Measurements from ENCODE around the gene RPS27.

DNA sequence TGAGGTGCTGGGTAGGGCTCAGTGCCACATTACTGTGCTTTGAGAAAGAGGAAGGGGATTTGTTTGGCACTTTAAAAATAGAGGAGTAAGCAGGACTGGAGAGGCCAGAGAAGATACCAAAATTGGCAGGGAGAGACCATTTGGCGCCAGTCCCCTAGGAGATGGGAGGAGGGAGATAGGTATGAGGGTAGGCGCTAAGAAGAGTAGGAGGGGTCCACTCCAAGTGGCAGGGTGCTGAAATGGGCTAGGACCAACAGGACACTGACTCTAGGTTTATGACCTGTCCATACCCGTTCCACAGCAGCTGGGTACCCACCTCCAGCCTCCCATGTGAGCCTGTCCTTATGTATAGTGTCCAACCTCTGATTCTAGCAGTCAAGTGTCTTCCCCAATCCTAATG lies 31.1 kb upstream of the RPS27 start:
- TF ChIP-seq TOX (CRISPR knock-in tag; IDR thresholded peaks at IDR 0.05; ENCODE audit: borderline replicate concordance) (no peak), ISL1 (CRISPR knock-in tag; IDR thresholded peaks at IDR 0.05) (no peak), GLIS3 (CRISPR knock-in tag; IDR thresholded peaks at IDR 0.05) (no peak), SNAI2 (CRISPR knock-in tag; IDR thresholded peaks at IDR 0.05) (no peak), TCF4 (CRISPR knock-in tag; IDR thresholded peaks at IDR 0.05; ENCODE audit: borderline replicate concordance) (no peak), TSHZ2 (CRISPR knock-in tag; IDR thresholded peaks at IDR 0.05) (no peak), ESRRG (CRISPR knock-in tag; IDR thresholded peaks at IDR 0.05) (no peak)
- TF ChIP-seq, protein P1, sequence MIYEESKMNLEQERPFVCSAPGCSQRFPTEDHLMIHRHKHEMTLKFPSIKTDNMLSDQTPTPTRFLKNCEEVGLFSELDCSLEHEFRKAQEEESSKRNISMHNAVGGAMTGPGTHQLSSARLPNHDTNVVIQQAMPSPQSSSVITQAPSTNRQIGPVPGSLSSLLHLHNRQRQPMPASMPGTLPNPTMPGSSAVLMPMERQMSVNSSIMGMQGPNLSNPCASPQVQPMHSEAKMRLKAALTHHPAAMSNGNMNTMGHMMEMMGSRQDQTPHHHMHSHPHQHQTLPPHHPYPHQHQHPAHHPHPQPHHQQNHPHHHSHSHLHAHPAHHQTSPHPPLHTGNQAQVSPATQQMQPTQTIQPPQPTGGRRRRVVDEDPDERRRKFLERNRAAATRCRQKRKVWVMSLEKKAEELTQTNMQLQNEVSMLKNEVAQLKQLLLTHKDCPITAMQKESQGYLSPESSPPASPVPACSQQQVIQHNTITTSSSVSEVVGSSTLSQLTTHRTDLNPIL (CRISPR knock-in tag; IDR thresholded peaks at IDR 0.05; ENCODE audit: low read depth), result no peak
